HL-60 (cell line): ENCODE data around the gene ANO6.

ENCODE experiments used
- TF ChIP-seq, protein P1 (sequence below): IDR thresholded peaks from one replicate; pipeline ENCODE4 v1.5.1; 2011; ENCODE audit warnings: low read length, control low read depth, inconsistent platforms; ENCODE audit not compliant: insufficient read depth
- TF ChIP-seq, protein P2 (sequence below): IDR thresholded peaks from 2 replicates; pipeline ENCODE4 v1.6.1; 2012; ENCODE audit warnings: low read depth; ENCODE audit not compliant: insufficient replicate concordance

GRCh38 chr12:45312012-45312411, 96.1 kb downstream of the ANO6 start:
- TF ChIP-seq, protein P1, sequence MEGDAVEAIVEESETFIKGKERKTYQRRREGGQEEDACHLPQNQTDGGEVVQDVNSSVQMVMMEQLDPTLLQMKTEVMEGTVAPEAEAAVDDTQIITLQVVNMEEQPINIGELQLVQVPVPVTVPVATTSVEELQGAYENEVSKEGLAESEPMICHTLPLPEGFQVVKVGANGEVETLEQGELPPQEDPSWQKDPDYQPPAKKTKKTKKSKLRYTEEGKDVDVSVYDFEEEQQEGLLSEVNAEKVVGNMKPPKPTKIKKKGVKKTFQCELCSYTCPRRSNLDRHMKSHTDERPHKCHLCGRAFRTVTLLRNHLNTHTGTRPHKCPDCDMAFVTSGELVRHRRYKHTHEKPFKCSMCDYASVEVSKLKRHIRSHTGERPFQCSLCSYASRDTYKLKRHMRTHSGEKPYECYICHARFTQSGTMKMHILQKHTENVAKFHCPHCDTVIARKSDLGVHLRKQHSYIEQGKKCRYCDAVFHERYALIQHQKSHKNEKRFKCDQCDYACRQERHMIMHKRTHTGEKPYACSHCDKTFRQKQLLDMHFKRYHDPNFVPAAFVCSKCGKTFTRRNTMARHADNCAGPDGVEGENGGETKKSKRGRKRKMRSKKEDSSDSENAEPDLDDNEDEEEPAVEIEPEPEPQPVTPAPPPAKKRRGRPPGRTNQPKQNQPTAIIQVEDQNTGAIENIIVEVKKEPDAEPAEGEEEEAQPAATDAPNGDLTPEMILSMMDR = no peak
- TF ChIP-seq, protein P2, sequence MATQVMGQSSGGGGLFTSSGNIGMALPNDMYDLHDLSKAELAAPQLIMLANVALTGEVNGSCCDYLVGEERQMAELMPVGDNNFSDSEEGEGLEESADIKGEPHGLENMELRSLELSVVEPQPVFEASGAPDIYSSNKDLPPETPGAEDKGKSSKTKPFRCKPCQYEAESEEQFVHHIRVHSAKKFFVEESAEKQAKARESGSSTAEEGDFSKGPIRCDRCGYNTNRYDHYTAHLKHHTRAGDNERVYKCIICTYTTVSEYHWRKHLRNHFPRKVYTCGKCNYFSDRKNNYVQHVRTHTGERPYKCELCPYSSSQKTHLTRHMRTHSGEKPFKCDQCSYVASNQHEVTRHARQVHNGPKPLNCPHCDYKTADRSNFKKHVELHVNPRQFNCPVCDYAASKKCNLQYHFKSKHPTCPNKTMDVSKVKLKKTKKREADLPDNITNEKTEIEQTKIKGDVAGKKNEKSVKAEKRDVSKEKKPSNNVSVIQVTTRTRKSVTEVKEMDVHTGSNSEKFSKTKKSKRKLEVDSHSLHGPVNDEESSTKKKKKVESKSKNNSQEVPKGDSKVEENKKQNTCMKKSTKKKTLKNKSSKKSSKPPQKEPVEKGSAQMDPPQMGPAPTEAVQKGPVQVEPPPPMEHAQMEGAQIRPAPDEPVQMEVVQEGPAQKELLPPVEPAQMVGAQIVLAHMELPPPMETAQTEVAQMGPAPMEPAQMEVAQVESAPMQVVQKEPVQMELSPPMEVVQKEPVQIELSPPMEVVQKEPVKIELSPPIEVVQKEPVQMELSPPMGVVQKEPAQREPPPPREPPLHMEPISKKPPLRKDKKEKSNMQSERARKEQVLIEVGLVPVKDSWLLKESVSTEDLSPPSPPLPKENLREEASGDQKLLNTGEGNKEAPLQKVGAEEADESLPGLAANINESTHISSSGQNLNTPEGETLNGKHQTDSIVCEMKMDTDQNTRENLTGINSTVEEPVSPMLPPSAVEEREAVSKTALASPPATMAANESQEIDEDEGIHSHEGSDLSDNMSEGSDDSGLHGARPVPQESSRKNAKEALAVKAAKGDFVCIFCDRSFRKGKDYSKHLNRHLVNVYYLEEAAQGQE = no peak
